Fibroblast of pulmonary artery (primary cell): ENCODE results near the gene TP73.

Source experiments
- DNase-seq: peaks from one replicate; pipeline ENCODE4 v3.0.0-alpha.2; 2010; ENCODE audit warnings: low read depth
- H3K4me3 ChIP-seq: replicated peaks from 2 replicates; pipeline ENCODE4 v1.5.1; 2011; ENCODE audit warnings: low read depth, mild to moderate bottlenecking, control low read depth, low read length, moderate library complexity
- TF ChIP-seq, protein P1 (sequence below): IDR thresholded peaks from 2 replicates; pipeline ENCODE4 v1.5.1; 2011; ENCODE audit warnings: mild to moderate bottlenecking, control low read depth, low read length, inconsistent platforms; ENCODE audit errors: missing control alignments

The TP73 gene

DNA sequence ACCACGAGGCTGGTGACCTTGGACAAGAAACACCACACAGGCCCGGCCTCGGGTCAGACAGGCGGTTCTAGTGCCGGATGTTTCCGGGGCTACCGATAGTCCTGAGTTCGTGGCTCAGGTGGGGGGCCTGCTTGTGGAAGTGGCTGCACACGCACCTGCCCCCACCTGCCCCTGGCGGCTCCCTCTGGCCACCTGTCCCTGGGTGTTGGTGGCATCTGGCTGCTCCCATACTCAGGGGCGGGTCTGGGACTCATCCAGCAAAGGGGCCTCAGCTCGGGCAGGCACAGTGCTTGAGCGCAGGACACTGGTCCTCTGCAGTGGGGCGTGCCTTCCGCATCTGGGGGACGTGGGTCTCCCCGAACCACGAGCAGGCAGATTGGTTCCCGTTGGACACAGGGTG is 33.6 kb downstream of the TP73 start:
- TF ChIP-seq, protein P1, sequence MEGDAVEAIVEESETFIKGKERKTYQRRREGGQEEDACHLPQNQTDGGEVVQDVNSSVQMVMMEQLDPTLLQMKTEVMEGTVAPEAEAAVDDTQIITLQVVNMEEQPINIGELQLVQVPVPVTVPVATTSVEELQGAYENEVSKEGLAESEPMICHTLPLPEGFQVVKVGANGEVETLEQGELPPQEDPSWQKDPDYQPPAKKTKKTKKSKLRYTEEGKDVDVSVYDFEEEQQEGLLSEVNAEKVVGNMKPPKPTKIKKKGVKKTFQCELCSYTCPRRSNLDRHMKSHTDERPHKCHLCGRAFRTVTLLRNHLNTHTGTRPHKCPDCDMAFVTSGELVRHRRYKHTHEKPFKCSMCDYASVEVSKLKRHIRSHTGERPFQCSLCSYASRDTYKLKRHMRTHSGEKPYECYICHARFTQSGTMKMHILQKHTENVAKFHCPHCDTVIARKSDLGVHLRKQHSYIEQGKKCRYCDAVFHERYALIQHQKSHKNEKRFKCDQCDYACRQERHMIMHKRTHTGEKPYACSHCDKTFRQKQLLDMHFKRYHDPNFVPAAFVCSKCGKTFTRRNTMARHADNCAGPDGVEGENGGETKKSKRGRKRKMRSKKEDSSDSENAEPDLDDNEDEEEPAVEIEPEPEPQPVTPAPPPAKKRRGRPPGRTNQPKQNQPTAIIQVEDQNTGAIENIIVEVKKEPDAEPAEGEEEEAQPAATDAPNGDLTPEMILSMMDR = no peak
- DNase-seq = no peak
- H3K4me3 ChIP-seq = no peak overlapping the region

DNA sequence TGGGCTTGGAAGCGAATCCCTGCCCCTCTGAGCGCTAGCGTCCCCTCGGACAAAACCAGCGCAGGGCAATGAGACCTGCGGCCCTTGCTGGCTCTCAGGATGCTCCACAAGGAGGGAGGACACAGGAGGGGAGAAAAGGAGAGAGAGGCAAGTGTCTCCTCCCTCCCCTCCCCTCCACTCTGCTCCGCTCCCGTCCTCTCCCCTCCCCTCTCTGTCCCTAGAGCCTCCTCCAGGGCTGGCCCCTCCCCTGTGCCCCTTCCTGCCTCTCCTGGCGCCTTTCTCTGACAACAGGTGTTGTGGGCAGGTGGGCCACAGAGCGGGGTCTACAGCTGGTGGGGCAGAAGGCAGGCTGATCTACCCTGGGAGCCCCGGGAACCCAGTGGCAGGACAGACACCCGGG is 35.2 kb downstream of the TP73 start:
- no peak overlapping the region for H3K4me3 ChIP-seq
- TF ChIP-seq, protein P1 = no peak
- no peak for DNase-seq

DNA sequence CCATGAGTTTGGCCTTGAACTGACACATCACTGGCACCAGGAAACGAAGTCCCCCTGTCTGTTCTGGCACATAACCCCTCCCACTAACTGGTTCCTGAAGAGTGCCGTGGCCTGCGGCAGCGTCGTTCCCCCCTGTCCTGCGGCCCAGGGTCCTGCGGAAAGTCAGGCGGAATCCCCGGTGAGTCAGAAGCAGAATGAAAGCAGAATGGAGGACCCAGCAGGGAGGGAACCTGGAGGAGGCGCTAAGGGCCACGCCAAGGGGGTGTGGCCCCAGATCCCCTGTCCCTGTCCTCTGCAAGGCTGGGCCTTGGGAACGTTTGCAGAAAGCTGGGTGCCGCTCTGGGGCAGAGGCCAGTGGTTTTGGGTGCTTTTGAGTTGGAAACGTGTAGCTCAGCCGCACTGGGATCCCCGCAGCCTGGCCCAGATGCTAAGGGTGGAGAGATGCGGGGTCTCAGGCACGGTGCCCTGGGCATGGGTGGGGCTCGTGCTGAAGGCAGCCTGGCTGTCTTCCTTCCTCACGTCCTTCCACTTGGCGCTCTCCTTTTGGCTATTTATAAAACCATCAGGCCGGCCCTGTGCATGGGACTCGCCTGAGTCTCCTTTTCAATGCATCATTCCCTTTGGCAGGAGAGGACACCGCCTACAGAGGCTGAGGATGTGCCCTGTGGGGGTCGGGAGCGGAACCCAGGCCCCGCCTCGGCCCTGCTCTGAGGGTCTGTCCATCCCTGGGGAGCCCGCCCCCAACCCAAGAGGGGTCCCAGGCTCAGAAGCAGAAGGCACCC is 36.2 kb downstream of the TP73 start:
- no peak overlapping the region for H3K4me3 ChIP-seq
- DNase-seq = no peak
- TF ChIP-seq, protein P1 = no peak

DNA sequence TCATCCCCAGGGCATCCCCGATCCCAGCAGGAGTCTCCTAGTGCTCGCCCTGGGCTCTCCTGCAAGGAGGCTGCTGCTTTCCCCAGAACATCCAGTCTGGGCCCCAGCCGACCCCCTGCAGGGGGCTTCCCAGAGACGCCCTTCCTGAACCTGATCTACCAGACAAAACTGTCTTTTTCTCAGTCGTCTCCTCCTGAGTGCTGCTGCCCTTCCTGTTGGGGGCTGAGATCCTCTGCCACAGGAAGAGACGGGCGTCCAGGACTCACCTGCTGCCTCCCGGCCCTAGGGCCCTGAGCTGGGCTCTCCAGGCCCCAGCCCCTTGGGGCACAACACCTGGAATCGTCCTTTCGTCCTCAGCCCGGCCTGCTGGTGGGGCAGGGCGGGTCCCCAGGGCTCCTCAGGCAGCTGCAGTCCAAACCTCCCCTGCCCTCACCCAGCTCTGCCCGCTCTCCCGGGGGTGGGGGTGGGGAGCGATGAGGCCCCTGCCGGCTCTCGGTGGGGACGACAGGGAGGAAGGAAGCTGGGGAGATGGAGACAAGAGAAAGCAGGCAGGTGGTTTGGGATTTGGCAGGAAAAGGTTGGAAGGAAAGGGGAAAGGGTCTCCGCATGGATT is 36.9 kb downstream of the TP73 start:
- TF ChIP-seq, protein P1 = no peak
- DNase-seq = no peak
- H3K4me3 ChIP-seq = no peak overlapping the region

DNA sequence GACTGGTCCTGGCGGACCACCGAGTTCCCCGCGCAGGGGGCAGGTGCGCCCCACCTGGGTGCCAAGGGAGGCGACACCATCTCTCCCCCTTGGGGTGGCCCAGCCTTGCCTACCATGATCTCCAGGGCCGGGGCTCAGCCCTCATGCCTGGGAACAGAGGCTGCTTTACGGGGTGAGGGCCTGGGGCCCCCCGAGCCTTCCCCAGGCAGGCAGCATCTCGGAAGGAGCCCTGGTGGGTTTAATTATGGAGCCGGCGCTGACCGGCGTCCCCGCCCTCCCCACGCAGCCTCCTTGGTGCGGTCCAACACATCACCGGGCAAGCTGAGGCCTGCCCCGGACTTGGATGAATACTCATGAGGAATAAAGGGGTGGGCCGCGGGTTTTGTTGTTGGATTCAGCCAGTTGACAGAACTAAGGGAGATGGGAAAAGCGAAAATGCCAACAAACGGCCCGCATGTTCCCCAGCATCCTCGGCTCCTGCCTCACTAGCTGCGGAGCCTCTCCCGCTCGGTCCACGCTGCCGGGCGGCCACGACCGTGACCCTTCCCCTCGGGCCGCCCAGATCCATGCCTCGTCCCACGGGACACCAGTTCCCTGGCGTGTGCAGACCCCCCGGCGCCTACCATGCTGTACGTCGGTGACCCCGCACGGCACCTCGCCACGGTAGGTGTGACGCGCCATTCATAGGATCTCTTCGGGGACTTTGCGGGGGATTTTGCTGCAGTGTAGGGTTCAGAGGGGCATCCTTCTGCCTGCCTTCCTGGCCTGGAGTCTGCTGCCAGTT is 38.2 kb downstream of the TP73 start:
- TF ChIP-seq, protein P1 = no peak
- no peak overlapping the region for H3K4me3 ChIP-seq
- DNase-seq = no peak

DNA sequence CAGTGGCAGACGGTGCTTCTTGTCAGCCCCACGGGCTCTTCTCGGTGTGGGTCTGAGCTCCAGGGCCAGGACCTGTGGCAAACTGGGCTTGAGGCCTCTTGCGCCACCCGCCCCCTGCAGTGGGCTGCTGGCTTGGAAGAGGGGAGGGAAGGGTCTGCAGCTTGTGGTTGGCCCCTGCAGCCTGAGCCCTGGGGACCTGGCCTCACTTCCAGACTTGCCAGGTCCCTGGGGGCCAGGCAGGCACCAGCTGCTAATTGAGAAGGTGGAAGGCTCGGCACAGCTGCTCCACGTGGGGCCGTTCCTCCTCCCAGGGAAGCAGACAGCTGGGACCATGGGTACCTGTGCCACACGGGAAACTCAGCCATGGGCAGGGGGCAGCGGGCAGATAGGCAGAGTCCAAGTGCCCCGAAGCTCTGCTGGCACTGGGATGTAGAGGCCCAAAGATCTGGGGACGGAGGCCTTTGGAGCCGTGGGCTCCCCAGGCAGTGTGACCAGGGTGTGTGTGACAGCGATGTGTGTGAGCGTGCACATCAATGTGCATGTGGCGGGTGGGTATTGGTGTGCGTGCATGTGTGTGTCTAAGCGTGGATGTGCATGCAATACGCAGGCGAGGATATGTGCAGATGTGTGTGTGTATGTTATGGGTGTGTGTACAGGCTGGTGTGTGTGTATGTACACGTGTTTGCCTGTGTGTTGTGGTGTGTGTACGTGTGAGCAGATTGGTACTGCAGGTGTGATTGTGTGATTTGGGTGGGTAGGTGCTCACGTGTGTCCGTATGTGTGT is 39.3 kb downstream of the TP73 start:
- TF ChIP-seq, protein P1 = no peak
- DNase-seq = no peak
- no peak overlapping the region for H3K4me3 ChIP-seq
